Mammary epithelial cell (primary cell): ENCODE results near the gene CACNG5.

ENCODE experiments used
- CTCF ChIP-seq, 2 donors: IDR thresholded peaks in 1 of 2; conservative IDR thresholded peaks in 1 of 2; 2 replicates each; pipeline ENCODE4 v1.5.1; 2011 to 2012; ENCODE audit warnings: inconsistent platforms in 2 of 2, low read length in 2 of 2, mild to moderate bottlenecking in 2 of 2, control low read depth in 1 of 2, low read depth in 1 of 2; ENCODE audit not compliant: insufficient read depth in 1 of 2; ENCODE audit errors: extremely low read depth in 1 of 2
- EZH2 ChIP-seq: IDR thresholded peaks from 2 replicates; pipeline ENCODE4 v1.6.1; 2012; ENCODE audit warnings: low read length, inconsistent platforms, borderline replicate concordance

- TF ChIP-seq CTCF (conservative IDR thresholded peaks at IDR 0.05 in 1 of 2, IDR thresholded peaks at IDR 0.05 in 1 of 2; ENCODE audit: extremely low read depth in 1 of 2, insufficient read depth in 1 of 2, low read depth in 1 of 2, low read length in 2 of 2) (no peak), EZH2 (no peak)
These were observed 94.0 kb downstream of the CACNG5 start for GRCh38 chr17:66928949-66929348.
